Loucy (cell line): ENCODE results near the gene KNDC1.

Experiments
- H2AFZ ChIP-seq: fragments of 200-600 bp; sonication (generic); 2 replicates; pipeline ENCODE4 v1.6.0; 2016; ENCODE audit warnings: antibody characterized with exemption, mild to moderate bottlenecking, low read length, moderate library complexity
- H3F3A ChIP-seq: fragments of 200-600 bp; 2 replicates; pipeline ENCODE4 v1.6.0; 2016; ENCODE audit warnings: antibody characterized with exemption, low read depth, mild to moderate bottlenecking
- H3K27me3 ChIP-seq: fragments of 200-600 bp; sonication (generic); 2 replicates; pipeline ENCODE4 v1.6.1; 2014; ENCODE audit warnings: low read length, mild to moderate bottlenecking; ENCODE audit not compliant: insufficient read depth, poor library complexity, severe bottlenecking
- H3K36me3 ChIP-seq: fragments of 200-600 bp; sonication (generic); 2 replicates; pipeline ENCODE4 v1.6.1; 2016; ENCODE audit warnings: low read length; ENCODE audit not compliant: insufficient read depth
- H3K4me1 ChIP-seq: fragments of 200-600 bp; sonication (generic); 2 replicates; pipeline ENCODE4 v1.5.1; 2014; ENCODE audit warnings: low read length, mild to moderate bottlenecking; ENCODE audit not compliant: insufficient read depth, poor library complexity, severe bottlenecking
- H3K4me2 ChIP-seq: fragments of 200-600 bp; sonication (generic); 2 replicates; pipeline ENCODE4 v1.6.0; 2014; ENCODE audit warnings: antibody characterized with exemption, low read length, low read depth, mild to moderate bottlenecking; ENCODE audit not compliant: poor library complexity, severe bottlenecking
- H3K4me3 ChIP-seq: fragments of 200-600 bp; sonication (generic); 2 replicates; pipeline ENCODE4 v1.5.1; 2014; ENCODE audit warnings: low read length, mild to moderate bottlenecking, mixed read lengths; ENCODE audit not compliant: poor library complexity, severe bottlenecking
- H3K79me2 ChIP-seq: fragments of 200-600 bp; sonication (generic); 2 replicates; pipeline ENCODE4 v1.6.1; 2014; ENCODE audit warnings: low read length; ENCODE audit not compliant: insufficient read depth
- H3K9ac ChIP-seq: fragments of 200-600 bp; sonication (generic); 2 replicates; pipeline ENCODE4 v1.6.0; 2014; ENCODE audit warnings: mild to moderate bottlenecking, low read depth, low read length, moderate library complexity; ENCODE audit not compliant: poor library complexity, severe bottlenecking
- H3K9me2 ChIP-seq: fragments of 200-600 bp; sonication (generic); replicated peaks from 2 replicates; pipeline ENCODE4 v1.6.1; 2016; ENCODE audit warnings: low read depth, low read length, mixed read lengths
- H3K9me3 ChIP-seq: fragments of 200-600 bp; sonication (generic); 2 replicates; pipeline ENCODE4 v1.6.1; 2014; ENCODE audit warnings: mild to moderate bottlenecking, antibody characterized with exemption, low read length, low read depth; ENCODE audit not compliant: insufficient read depth
- H4K20me1 ChIP-seq: fragments of 200-600 bp; sonication (generic); 2 replicates; pipeline ENCODE4 v1.6.0; 2014; ENCODE audit warnings: antibody characterized with exemption, low read length, mild to moderate bottlenecking; ENCODE audit not compliant: insufficient read depth, poor library complexity, severe bottlenecking
- CTCF ChIP-seq: fragments of 200-600 bp; sonication (generic); conservative IDR thresholded peaks from 2 replicates; pipeline ENCODE4 v1.5.1; 2014; ENCODE audit warnings: mild to moderate bottlenecking, antibody characterized with exemption, low read length
- EZH2phosphoT487 ChIP-seq: fragments of 200-600 bp; IDR thresholded peaks from 2 replicates; pipeline ENCODE4 v1.6.1; 2018; ENCODE audit warnings: antibody characterized with exemption, mild to moderate bottlenecking, moderate library complexity, borderline replicate concordance

The KNDC1 gene

GRCh38 chr10:133121479-133121878 is 38.5 kb upstream of the KNDC1 start:
- Histone ChIP-seq H3K79me2 (no peaks in the 10 kb centered on the region), H3K4me2 (no peak overlapping the region), H3K9me2 (no peaks in the 10 kb centered on the region), H2AFZ (no peak overlapping the region), H3K27me3 (no peaks in the 10 kb centered on the region), H3F3A (no peaks in the 10 kb centered on the region), H4K20me1 (no peaks in the 10 kb centered on the region), H3K9ac (no peak overlapping the region), H3K9me3 (peaks cover 29% of the 10 kb centered on the region; the same call in 1 of the 2 replicates), H3K36me3 (no peaks in the 10 kb centered on the region), H3K4me3 (no peak overlapping the region), H3K4me1 (no peaks in the 10 kb centered on the region)
- TF ChIP-seq EZH2phosphoT487 = no peak
- TF ChIP-seq CTCF = no peak

GRCh38 chr10:133122171-133122935 is 37.7 kb upstream of the KNDC1 start:
- no peaks in the 10 kb centered on the region for H3K4me1 ChIP-seq
- no peaks in the 10 kb centered on the region for H3K9me2 ChIP-seq
- H3K36me3 ChIP-seq = no peaks in the 10 kb centered on the region
- no peaks in the 10 kb centered on the region for H4K20me1 ChIP-seq
- no peak overlapping the region for H3K4me3 ChIP-seq
- H3K4me2 ChIP-seq = no peak overlapping the region
- peaks cover 25% of the 10 kb centered on the region; the same call in 1 of the 2 replicates for H3K9me3 ChIP-seq
- no peaks in the 10 kb centered on the region for H3K27me3 ChIP-seq
- no peaks in the 10 kb centered on the region for H3F3A ChIP-seq
- no peak overlapping the region for H2AFZ ChIP-seq
- TF ChIP-seq EZH2phosphoT487 (no peak), CTCF (no peak)
- H3K9ac ChIP-seq = no peak overlapping the region
- H3K79me2 ChIP-seq = no peaks in the 10 kb centered on the region

- no peak overlapping the region for H2AFZ ChIP-seq
- TF ChIP-seq EZH2phosphoT487 = no peak
- peaks cover 20% of the 10 kb centered on the region; the same call in 1 of the 2 replicates for H3K9me3 ChIP-seq
These were observed 36.8 kb upstream of the KNDC1 start for GRCh38 chr10:133123050-133123745.

More at GRCh38 chr10:133123050-133123745, 36.8 kb upstream of the KNDC1 start:
- H3F3A ChIP-seq = no peaks in the 10 kb centered on the region
- H4K20me1 ChIP-seq = no peaks in the 10 kb centered on the region
- no peaks in the 10 kb centered on the region for H3K36me3 ChIP-seq
- no peak overlapping the region for H3K4me2 ChIP-seq
- no peak overlapping the region for H3K4me3 ChIP-seq
- no peak overlapping the region for H3K9ac ChIP-seq
- H3K4me1 ChIP-seq = no peaks in the 10 kb centered on the region
- H3K9me2 ChIP-seq = no peaks in the 10 kb centered on the region
- no peaks in the 10 kb centered on the region for H3K79me2 ChIP-seq
- no peaks in the 10 kb centered on the region for H3K27me3 ChIP-seq
